Measurements from ENCODE around the gene PPP5C.
"Not testable (repeated sequence)": the region's sequence is repeated elsewhere in the genome, so short reads cannot be mapped to it uniquely, and the experiment has no call there.

The PPP5C gene, protein sequence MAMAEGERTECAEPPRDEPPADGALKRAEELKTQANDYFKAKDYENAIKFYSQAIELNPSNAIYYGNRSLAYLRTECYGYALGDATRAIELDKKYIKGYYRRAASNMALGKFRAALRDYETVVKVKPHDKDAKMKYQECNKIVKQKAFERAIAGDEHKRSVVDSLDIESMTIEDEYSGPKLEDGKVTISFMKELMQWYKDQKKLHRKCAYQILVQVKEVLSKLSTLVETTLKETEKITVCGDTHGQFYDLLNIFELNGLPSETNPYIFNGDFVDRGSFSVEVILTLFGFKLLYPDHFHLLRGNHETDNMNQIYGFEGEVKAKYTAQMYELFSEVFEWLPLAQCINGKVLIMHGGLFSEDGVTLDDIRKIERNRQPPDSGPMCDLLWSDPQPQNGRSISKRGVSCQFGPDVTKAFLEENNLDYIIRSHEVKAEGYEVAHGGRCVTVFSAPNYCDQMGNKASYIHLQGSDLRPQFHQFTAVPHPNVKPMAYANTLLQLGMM

GRCh38 chr19:46346821-46347571 lies at the start of gene PPP5C:
Gene PPP5C, plus strand, starts transcription at chr19:46347087. Its CDS starts 10 bp downstream, at chr19:46347097.
- DNase-seq, result peak; percentile 89

GRCh38 chr19:46297700-46298478 lies 49.0 kb upstream of the PPP5C start:
- no peak for DNase-seq

- DNase-seq, result no peak
These were observed 48.3 kb upstream of the PPP5C start for GRCh38 chr19:46298479-46299003.

DNA sequence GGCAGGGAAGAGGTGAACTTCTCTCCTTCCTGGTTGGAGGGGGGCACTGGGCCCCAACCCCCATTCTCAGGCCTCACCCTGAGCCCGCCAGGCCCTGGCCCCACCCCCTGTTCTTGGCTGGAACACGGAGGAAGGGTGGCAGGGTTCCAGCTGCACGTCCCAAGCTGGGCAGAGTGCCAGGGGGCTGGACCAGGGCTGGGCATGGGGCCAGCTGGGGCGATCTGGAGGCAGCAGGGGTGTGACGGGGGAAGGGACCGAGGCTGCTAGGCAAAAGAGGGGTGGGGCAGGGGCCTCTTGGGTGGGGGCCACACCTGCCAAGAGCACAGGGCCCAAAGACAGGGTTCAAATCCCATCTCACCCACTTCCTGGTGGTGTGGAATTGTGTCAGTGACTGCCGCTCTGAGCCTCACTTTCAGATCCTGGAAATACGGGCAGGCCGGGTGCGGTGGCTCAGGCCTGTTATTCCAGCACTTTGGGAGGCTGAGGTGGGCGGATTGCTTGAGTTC lies 47.8 kb upstream of the PPP5C start:
- DNase-seq, result no peak

DNA sequence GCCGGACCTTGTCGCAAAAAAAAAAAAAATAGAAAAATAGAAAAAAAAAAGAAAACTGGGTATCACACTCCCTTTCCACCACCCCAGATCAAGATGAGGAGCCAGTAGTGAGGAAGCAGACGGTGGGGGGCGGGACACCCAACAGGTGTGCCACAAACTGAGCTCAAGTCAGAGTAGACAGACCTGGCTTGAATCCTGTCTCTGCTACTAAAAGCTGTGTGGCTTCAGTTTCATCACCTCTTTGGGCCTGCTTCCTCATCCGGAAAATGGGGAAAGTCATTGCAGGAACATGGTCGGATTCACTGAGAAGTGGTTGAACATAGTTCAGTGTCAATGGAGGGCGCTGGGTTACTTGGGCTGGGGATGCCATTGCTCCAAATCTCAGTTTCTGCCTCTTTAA lies 47.2 kb upstream of the PPP5C start:
- DNase-seq, result no peak

DNA sequence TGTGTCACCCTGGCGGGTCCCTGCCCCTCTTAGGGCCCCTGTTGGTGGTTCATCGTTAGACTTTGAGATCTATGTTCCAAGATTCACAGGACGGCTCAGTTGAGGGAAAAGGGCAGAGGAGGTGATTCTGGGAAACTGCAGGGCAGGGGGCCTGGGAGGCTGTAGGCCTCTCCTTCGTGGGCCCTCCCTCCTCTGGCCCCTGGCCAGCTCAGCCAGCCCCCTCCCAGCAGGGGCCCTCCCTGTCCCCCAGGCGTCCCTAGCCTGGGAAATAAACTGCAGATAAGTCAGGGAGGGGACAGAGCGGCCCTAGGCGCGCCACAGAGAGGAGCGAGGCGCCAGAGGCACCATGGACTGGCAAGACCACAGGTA lies 43.6 kb upstream of the PPP5C start:
- DNase-seq, result no peak

DNA sequence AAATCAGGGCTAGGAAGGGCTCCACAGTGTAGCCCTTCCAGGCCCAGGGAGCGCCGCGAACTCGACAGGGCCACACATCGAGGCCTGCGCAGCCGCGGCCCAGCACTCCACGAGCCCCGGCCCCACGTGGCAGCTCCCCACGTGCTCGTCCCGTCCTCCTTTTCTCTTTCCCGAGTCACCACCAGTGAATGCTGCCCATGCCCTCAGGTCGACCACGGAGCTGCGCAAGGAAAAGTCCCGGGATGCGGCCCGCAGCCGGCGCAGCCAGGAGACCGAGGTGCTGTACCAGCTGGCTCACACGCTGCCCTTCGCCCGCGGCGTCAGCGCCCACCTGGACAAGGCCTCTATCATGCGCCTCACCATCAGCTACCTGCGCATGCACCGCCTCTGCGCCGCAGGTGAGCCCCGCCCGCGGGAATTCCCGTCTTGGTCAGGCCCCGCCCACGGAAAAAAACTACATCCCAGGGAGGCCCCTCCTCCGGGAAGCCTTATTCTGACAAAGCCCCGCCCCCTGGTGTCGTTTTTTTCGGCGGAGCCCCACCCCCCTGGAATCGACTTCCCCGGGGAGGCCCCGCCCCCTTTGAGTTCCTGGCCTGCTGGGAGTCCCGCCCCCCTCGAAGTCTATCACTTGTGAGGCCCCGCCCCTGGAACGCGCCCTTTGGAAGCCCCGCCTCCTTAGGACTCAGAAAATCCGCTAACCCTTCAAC lies 43.0 kb upstream of the PPP5C start:
- no peak for DNase-seq

GRCh38 chr19:46306501-46306900 lies 40.4 kb upstream of the PPP5C start:
- no peak for DNase-seq

- DNase-seq, result no peak
These were observed 38.4 kb upstream of the PPP5C start for GRCh38 chr19:46308510-46308909.

DNA sequence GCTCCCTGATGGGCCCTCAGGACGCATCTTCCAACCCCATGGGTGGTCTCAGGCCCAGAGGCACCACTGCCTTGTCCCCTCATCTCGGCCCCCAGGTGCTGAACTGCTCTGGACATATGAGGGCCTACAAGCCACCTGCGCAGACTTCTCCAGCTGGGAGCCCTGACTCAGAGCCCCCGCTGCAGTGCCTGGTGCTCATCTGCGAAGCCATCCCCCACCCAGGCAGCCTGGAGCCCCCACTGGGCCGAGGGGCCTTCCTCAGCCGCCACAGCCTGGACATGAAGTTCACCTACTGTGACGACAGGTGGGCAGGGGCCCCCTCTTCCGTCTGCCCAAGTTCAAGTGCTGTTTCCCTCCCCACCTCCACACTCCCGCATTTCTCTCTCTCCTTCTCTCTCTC lies 37.8 kb upstream of the PPP5C start:
- DNase-seq, result no peak

DNA sequence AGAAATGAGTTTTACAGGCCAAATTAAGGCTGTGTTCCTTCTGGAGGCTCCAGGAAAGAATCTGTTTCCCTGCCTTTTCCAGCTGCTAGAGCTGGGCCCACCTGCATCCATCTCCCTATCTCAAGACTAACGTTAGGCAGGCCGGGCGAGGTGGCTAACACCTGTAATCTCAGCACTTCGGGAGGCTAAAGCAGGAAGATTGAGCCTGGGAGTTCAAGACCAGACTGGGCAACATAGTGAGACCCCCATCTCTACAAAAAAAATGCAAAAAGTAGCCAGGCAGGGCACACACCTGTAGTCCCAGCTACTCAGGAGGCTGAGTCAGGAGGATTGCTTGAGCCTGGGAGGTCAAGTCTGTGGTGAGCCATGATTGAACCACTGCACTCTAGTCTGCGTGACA lies 35.4 kb upstream of the PPP5C start:
- DNase-seq, result no peak

DNA sequence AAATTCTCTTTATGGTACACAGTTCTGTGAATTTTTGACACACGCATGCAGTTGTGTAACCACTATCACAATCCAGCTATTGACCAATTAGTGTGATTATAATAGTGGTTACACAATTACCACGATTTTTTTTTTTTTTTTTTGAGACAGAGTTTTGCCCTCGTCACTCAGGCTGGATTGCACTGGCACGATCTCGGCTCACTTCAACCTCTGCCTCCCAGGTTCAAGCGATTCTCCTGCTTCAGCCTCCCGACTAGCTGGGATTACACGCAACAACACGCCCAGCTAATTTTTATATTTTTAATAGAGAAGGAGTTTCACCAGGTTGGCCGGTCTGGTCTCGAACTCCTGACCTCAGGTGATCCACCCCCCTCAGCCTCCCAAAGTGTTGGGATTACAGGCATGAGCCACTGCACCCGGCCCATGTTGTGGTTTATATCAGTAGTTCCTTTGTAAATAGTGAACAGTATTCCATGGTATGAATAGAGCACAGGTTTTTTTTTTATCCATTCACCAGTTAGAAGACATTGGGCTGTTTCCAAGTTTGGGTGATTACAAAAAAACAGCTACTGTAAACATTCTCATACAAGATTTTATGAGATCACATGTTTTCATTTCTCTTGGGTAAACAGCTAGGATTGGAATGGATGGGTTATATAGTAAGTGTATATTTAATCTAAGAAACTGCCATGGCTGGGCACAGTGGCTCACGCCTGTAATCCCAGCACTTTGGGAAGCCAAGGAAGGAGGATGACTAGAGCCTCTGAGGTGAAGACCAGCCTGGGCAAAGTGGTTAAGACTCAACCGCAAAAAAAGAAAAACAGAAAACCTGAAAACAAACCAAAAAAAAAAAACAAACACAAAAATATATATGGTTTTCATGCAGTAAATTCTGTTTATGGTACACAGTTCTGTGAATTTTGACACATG lies 33.1 kb upstream of the PPP5C start:
- not testable (repeated sequence) for DNase-seq

- DNase-seq, result no peak
These were observed 29.5 kb upstream of the PPP5C start for GRCh38 chr19:46317339-46317738.

GRCh38 chr19:46319613-46320012 lies 27.3 kb upstream of the PPP5C start:
- DNase-seq, result no peak

GRCh38 chr19:46320559-46320958 lies 26.3 kb upstream of the PPP5C start:
- no peak for DNase-seq

- DNase-seq, result no peak
These were observed 25.2 kb upstream of the PPP5C start for GRCh38 chr19:46321653-46322052.

GRCh38 chr19:46323227-46323626 lies 23.7 kb upstream of the PPP5C start:
- DNase-seq, result not testable (repeated sequence)

DNA sequence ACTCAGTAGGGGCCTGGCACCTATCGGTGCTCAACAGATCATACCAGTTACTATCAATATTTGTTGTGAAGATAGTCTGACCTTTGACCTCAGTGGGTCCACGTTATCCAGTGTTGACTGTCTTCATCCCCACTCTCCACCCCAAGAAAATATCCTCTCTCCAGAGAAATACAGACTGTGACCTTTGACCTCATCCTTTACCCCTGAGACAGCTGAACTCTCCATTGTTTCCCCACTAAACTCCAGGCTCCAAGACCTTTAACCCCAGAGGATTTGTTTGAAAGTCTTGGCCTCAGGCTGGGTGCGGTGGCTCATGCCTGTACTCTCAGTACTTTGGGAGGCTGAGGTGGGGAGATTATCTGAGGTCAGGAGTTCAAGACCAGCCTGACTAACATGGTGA lies 22.6 kb upstream of the PPP5C start:
- no peak for DNase-seq

- DNase-seq, result no peak
These were observed 20.3 kb upstream of the PPP5C start for GRCh38 chr19:46326608-46327007.

DNA sequence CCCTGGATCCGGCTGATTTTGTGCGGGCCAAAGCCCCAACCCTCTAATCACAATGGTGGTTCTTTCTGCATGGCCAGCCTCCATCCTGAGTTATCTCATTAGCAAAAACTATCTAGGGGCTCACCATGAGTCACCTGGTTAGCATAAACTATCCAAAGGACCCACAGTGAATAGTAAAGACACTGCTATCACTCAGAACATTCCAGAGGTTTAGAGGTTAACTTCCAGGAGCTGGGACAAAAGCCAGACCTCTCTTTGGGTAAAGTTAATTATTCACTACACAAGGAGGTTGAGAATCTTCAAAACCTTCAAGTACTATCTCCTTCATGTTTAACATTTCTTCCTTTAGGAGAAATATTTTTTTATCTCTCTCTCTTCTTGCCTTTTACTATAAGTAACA lies 18.8 kb upstream of the PPP5C start:
- DNase-seq, result no peak

GRCh38 chr19:46330319-46330918 lies 16.5 kb upstream of the PPP5C start:
- DNase-seq, result no peak

Measured in activated CD4-positive, CD25-positive, alpha-beta regulatory T cell treated with anti-CD3 and anti-CD28 coated beads, Interleukin-2, amount 50 U/mL, for 72 hours (primary cell).